ENCODE measurements around the gene HSPA12B.

GRCh38 chr20:3727401-3728021 is 5.0 kb upstream of the HSPA12B start:
- TF ChIP-seq POLR2A (IDR thresholded peaks at IDR 0.05) (no peak), CTCF (IDR thresholded peaks at IDR 0.05) (no peak)

Measured in esophagus squamous epithelium (tissue), 4 donors.